Endometrial microvascular endothelial cells (primary cell): ENCODE results near the gene MAN2B1. TPM values are rescaled to one million over a fixed set of nuclear protein-coding genes. Genes with fewer than 3 reads are reported as not detected.
"Not testable (repeated sequence)": the region's sequence is repeated elsewhere in the genome, so short reads cannot be mapped to it uniquely, and the experiment has no call there.

Source experiments
- in situ Hi-C: cut with HindIII; loops from 2 replicates; pipeline ENCODE4 v1.10.0; 2017; ENCODE audit warnings: low sequenced_read_pairs, low pct_unique_long_range_greater_than_20kb; ENCODE audit errors: inconsistent ontology term
- total RNA-seq: library from RNA; depleted of rRNA; stranded (reverse); fragments of >200 nt; gene quantifications from one replicate; pipeline ENCODE4 v1.2.3, GENCODE V29; 2015; ENCODE audit errors: inconsistent ontology term

MAN2B1 gene
- total RNA-seq = 58.4 TPM

GRCh38 chr19:12666265-12667048 lies at the start of gene MAN2B1, which contains the start of gene WDR83:
TSS of gene MAN2B1 (minus strand) at chr19:12666742. CDS start at chr19:12666701, 41 bp downstream.
TSS of gene WDR83 (plus strand) at chr19:12666807. CDS start at chr19:12669791, 2,984 bp downstream.
- in situ Hi-C loops = no loop called here

GRCh38 chr19:12715929-12716328 lies 49.4 kb upstream of the MAN2B1 start:
- in situ Hi-C loops = no loop called here

- in situ Hi-C loops = no loop called here
Measured at GRCh38 chr19:12715102-12715501, 48.6 kb upstream of the MAN2B1 start.

- in situ Hi-C loops = not testable (repeated sequence)
Measured at GRCh38 chr19:12713304-12713703, 46.8 kb upstream of the MAN2B1 start.

- in situ Hi-C loops = not testable (repeated sequence)
Measured at GRCh38 chr19:12712077-12712476, 45.5 kb upstream of the MAN2B1 start.

GRCh38 chr19:12711187-12711586 lies 44.6 kb upstream of the MAN2B1 start:
- in situ Hi-C loops = no loop called here

GRCh38 chr19:12708641-12709040 lies 42.1 kb upstream of the MAN2B1 start:
- in situ Hi-C loops = no loop called here

GRCh38 chr19:12706332-12706718 lies 39.8 kb upstream of the MAN2B1 start:
- in situ Hi-C loops = no loop called here

GRCh38 chr19:12705654-12706331 lies 39.3 kb upstream of the MAN2B1 start:
- in situ Hi-C loops = no loop called here

GRCh38 chr19:12705169-12705568 lies 38.6 kb upstream of the MAN2B1 start:
- in situ Hi-C loops = no loop called here

- in situ Hi-C loops = no loop called here
Measured at GRCh38 chr19:12703046-12703445, 36.5 kb upstream of the MAN2B1 start.

GRCh38 chr19:12701596-12702282 lies 35.2 kb upstream of the MAN2B1 start:
- in situ Hi-C loops = no loop called here

- in situ Hi-C loops = no loop called here
Measured at GRCh38 chr19:12698138-12698537, 31.6 kb upstream of the MAN2B1 start.

GRCh38 chr19:12697425-12697824 lies 30.9 kb upstream of the MAN2B1 start:
- in situ Hi-C loops = not testable (repeated sequence)

GRCh38 chr19:12696366-12697335 lies 30.1 kb upstream of the MAN2B1 start, which contains the start of gene FBXW9:
TSS of gene FBXW9 (minus strand) at chr19:12696631. CDS start at chr19:12696581, 50 bp downstream.
- in situ Hi-C loops = no loop called here

GRCh38 chr19:12695997-12696365 lies 29.4 kb upstream of the MAN2B1 start:
- in situ Hi-C loops = no loop called here

GRCh38 chr19:12695514-12695913 lies 29.0 kb upstream of the MAN2B1 start:
- in situ Hi-C loops = no loop called here

GRCh38 chr19:12695096-12695495 lies 28.6 kb upstream of the MAN2B1 start:
- in situ Hi-C loops = no loop called here
